CD4-positive, alpha-beta T cell treated with Interleukin-12 subunit alpha and Interleukin-12 subunit beta, for 1 hour (primary cell): ENCODE results near the gene GCNT2.
"Not testable (repeated sequence)": the region's sequence is repeated elsewhere in the genome, so short reads cannot be mapped to it uniquely, and the experiment has no call there.

Experiments
- DNase-seq: peaks from one replicate; pipeline ENCODE4 v3.0.0-alpha.2; 2020

Gene GCNT2

DNA sequence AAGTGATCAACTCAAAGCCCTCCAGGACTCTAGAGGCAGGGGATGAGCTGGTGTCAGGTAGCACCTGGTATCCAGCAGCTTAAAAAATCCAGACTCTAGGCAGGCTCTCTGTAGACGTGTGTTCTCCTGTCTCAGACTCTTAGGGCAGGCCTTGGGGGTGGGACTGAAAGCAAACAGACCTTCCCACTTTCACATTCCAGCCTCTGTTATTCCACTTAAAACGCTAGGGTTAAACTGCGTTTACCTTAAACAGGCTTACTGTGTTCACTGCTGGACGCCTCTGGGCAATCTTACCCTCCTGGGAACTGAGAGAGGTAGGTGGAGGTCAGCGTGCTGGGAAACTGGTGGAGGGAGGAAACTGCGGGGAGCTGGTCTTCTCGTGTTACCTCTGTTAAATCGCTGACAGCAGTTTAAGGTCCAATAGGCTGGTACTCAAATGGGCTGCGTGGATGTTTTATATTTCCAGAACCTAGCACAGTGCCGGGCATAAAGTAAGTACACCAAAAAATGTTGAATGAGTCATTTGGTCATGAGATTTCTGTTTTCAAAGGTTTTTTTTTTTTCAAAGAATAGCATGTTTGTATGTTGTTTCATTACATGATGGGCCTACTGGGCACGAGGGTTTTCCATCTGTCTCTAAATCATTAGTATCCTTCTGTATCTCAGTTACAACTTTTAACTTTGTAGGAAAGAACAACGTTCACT lies at the start of gene GCNT2:
Gene GCNT2 (plus strand): TSS at position 248 of the 705 bp plus-strand sequence. CDS start 7,561 bp downstream, outside the sequence.
- no peak for DNase-seq

DNA sequence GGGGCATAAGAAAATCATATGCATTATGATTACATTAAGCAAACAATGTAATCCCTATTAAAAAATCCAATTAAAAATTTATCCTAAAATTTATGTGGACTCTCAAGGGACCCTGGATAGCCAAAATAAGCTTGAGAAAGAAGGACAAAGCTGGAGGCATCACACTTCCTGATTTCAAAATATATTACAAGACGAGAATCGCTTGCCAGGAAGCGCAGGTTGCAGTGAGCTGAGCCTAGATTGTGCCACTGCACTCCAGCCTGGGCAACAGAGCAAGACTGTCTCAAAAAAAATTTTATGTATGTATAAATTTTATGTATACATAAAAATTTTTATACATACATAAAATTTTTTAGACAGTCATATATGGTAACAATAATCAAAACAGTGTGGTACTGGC lies 48.5 kb upstream of the GCNT2 start:
- DNase-seq, result no peak

DNA sequence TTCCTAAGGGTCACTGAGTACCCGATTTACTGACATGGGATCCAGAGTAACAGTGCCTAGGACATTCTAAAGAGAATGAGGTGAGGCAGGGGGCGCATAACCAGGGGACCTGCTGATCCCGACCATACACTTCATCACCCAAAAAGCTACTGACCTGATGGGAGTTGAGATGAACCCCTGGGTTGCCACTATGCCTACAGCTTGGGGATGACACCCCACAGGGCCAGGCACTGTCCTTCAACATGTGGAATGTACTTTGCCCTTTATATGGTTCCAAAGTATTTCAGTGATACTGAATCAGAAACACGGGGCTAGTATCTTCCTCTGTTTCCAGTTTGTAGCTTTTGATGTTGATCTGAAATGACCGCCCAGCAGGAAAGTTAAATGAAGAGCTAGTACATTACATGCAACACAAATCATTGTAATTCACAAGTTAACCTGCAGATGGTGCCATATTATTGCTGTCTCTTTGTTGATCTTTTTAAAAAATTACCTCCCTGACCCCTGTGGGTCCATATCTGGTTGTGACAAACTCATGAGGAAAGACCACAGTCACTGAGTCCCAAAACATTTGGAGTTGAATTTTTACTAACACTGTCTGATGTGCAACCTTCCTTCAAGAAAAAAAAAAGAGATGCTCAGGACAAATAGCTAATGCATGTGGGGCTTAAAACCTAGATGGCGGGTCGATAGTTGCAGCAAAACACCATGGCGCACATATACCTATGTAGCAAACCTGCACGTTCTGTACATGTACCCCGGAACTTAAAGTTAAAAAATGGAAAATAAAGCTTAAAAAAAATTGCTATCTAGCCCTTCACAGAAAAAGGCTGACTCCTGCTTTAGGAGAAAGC lies 42.7 kb upstream of the GCNT2 start:
- peak; percentile 45 for DNase-seq

DNA sequence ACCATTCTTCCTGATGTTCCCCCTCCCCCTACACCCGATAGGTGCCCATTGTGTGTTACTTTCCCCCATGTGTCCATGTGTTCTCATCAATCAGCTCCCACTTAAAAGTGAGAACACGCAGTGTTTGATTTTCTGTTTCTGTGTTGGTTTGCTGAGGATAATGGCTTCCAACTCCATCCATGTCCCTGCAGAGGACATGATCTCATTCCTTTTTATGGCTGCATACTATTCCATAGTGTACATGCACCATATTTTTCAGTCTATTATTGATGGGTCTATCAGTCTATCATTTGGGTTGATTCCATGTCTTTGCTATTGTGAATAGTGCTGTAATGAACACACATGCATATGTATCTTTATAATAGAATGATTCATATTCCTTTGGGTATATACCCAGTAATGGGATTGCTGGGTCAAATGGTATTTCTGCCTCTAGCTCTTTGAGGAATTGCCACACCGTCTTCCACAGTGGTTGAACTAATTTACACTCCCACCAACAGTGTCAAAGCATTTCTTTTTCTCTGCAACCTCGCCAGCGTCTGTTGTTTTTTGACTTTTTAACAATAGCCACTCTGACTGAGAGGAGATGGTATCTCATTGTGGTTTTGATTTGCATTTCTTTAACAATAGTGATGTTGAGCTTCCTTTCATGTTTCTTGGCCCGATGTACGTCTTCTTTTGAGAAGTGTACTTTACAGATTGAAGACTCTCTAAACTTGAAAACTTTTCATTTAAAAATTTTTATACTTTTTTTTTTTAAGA lies 41.0 kb upstream of the GCNT2 start:
- no peak for DNase-seq

DNA sequence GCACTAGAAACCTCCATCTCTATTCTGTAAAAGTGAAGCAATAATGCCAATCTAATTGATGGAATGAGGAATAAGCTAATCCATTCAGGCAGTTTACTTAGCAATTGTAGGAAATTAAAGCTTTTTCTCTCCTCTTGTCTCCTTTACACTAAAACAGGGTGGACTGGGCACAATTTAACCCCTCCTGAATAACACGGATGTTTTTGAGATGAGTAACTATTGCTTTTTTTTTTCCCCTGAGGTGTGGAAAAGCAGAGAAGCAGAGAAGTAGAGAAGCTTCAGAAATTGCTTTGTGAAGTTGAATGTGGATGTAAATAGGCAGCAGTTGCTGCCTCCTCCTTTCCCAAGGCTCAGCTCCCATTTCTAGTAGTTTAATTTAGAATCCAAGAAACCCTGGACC lies 40.0 kb upstream of the GCNT2 start:
- no peak for DNase-seq

DNA sequence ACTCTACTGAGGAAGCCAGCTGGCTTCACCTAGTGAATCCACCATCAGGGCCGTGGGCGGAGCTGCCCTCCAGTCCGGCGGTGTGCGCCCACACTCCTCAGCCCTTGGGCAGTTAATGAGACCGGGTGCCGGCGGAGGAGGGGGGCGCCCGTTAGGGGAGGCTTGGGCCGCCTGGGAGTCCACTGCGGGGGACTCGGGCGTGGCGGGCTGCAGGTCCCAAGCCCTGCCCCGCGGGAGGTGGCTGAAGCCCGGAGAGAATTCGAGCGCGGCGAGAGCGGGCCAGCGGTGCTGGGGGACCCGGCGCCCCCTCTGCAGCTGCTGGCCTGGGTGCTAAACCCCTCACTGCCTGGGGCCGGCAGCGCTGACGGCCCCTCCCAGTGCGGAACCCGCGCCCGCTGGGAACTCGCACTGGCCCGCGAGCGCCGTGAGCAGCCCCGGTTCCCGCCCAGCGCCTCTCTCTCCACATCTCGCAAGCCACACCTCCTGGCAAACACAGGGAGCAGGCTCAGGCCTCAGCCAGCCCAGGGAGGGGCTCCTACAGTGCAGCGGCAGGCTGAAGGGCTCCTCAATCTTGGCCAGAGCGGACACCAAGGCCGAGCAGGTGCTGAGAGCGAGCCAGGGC lies 38.4 kb upstream of the GCNT2 start:
- no peak for DNase-seq

DNA sequence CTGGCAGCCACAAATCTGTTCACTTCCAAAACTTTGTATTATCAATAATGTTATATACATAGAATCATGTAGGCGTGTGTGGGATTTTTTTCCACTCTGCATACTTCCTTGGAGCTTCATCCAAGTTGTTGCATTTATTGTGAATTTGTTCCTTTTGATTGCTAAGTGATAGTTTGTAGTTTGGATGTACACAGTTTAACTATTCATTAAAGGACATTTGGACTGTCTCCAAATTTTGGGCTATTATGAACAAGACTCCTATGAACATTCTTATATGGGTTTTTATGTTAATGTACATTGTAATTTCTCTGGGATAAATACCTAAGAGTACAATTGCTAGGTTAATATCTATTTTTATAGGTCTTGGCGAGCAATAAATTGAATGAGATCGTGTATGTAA lies 36.2 kb upstream of the GCNT2 start:
- no peak for DNase-seq

DNA sequence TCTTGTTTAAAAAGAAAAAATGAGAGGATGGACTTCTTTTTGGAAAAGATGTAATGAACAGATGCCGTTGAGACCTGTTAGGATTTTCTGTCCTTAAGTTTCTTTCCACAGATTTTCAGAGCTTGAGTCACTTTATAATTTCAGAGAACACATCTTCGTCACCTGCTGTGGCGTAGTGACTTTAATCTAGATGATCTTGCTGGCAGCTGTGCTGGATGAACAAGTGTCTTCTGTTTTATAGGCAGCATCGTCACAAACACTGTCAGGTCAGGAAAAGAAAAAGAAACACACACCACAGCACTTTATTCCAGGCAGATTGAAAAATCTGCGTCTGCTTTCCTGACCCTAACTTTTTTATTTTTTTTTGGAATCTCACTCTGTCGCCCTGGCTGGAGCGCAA lies 35.7 kb upstream of the GCNT2 start:
- DNase-seq, result no peak

DNA sequence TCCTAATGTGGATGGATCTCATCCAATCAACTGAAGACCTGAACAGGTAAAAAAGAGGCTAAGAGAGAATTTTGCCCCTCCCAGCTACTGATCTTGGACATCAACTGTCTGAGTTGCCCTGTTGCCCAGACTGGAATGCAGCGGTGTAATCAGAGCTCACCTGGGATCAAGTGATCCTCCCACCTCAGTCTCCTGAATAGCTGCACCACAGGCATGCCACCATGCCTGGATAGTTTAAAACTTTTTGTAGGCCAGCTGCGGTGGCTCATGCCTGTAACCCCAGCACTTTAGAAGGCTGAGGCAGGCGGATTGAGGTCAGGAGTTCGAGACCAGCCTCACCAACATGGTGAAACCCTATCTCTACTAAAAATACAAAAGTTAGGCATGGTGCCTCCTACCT lies 34.9 kb upstream of the GCNT2 start:
- DNase-seq, result no peak

DNA sequence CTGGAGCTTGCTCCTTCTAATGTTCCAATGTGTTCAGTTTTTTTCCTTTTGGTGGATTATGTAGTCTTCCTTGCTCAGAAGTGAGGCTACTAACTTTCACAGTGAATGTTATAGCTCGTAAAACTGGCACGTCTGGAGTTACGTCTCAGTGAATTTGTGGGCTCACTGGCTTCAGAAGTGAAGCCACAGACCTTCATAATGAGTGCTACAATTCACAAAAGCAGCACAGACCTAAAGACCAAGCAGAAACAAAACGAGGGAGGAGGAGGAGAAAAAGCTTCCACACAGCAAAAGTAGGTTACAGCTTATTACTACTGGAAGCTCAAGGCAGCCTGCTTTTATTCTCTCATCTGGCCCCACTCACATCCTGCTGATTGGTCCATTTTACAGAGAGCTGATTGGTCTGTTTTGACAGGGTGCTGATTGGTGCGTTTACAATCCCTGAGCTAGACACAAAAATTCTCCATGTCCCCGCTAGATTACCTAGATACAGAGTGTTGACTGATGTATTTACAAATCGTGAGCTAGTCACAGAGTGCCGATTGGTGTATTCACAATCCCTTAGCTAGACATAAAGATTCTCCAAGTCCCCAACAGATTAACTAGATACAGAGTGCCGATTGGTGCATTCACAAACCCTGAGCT lies 34.1 kb upstream of the GCNT2 start:
- DNase-seq, result not testable (repeated sequence)

DNA sequence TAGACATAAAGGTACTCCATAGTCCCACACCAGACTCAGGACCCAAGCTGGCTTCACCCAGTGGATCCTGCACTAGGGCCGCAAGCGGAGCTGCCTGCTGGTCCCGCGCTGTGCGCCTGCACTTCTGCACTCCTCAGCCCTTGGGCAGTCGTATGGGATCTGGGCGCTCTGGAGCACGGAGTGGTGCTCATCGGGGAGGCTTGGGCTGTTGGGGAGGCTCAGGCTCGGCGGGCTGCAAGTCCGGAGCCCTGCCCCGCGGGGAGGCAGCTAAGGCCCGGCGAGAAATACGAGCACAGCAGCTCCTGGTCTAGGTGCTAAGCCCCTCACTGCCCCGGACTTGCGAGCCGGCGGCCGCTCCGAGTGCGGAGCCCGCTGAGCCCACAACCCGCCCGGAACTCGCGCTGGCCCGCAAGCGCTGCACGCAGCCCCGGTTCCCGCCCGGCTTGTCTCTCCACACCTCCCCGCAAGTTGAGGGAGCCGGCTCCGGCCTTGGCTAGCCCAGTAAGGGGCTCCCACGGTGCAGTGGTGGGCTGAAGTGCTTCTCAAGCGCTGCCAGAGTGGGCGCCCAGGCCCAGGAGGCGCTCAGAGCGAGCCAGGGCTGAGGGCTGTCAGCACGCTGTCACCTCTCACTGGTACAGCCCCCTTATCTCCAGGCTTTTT lies 33.4 kb upstream of the GCNT2 start:
- DNase-seq, result no peak

DNA sequence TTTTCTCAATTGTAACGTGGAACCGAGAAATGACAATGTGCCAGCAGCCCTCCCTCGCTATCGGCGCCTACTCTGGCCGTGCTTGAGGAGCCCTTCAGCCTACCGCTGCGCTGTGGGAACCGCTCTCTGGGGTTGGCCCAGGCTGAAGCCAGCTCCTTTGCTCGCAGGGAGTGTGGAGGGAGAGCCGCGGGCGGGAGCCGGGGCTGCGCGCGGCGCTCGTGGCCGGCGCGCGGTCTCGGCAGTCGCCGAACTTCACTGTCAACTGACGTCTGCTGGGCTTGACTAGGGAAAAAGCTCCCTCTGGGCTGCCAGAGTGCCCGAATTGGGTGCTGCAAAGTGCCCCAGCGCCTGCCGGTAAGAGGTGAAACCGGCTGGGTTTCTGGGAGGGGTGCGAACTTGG lies 29.7 kb upstream of the GCNT2 start:
- no peak for DNase-seq

DNA sequence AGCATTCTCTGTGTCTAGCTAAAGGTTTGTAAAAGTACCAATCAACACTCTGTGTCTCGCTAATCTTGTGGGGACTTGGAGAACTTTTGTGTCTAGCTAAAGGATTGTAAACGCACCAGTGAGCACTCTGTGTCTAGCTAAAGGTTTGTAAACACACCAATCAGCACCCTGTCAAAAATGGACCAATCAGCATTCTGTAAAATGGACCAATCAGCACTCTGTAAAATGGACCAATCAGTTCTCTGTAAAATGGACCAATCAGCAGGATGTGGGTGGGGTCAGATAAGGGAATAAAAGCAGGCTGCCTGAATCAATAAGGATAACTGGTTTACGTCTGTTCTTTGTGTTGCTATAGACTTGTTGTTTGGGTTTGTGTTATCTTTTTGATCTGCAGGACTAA lies 29.2 kb upstream of the GCNT2 start:
- DNase-seq, result not testable (repeated sequence)

DNA sequence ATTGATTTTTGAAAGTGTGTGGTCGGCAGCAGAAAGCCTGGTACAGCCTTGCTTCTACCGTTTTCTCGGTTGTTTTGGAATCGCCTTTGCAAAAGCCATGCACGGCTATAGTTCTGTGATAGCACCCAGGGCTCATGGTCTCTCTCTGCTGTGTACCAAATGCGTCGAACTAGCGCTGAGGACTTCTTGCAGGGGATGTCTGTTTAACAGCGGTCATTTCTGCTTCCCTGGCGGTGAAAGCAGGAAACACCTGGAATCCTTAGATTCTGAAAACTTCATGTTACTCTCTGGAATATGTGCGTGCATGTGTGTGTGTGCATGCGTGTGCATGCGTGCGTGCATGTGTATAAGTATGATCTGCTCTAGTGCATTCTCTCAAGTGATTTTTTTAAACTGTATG lies 26.1 kb upstream of the GCNT2 start:
- no peak for DNase-seq

DNA sequence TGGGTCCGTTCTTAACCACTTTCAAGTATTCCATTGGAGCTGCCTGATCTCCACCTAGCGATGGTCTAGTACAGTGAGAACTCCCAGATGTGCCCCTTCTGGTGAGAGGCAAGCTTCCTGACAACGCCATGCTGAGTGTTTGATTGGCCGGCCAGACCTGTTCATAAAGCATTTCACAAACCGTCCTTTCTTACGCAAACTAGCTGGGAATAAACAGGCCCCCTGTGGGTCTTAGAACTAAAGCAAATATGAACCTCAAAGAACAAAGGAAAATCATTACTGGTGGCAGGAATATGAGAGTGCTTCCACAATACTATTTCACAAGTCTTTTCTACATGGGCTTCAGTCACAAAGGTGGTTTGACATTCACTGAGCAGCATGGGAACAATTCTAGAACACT lies 15.6 kb upstream of the GCNT2 start:
- DNase-seq, result no peak

DNA sequence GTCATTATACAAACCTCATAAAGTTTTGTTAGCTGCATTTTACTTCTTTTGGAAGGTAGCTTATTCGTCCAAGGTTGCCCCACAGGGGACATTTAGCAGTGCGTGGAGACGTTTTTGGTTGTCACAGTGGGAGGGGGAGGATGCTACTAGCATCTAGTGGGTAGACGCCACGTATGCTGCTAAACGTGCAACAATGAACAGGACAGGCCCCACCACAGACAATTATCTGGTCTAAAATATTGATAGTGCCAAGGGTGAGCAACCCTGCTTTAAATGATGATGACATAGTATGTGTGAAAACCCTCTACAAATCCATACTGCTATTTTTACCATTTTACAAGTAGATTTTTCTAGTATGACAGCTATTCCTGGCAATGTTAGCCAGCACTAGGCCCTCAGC lies 13.9 kb upstream of the GCNT2 start:
- no peak for DNase-seq

DNA sequence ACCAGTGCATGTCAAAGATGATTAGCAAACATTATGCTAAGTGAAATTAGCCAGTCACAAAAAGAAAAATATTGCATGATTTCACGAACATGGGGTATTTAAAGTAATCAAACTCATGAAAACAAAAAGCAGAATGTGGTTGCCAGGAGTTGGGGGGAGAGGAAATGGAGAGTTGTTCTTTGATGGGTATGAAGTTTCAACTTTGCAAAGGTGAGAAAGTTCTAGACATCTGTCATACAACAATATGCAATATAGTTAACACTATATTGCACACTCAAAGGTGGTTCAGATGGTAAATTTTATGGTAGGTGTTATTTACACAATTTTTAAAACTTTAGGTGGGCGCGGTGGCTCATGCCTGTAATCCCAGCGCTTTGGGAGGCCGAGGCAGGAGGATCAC lies 13.4 kb upstream of the GCNT2 start:
- DNase-seq, result no peak

DNA sequence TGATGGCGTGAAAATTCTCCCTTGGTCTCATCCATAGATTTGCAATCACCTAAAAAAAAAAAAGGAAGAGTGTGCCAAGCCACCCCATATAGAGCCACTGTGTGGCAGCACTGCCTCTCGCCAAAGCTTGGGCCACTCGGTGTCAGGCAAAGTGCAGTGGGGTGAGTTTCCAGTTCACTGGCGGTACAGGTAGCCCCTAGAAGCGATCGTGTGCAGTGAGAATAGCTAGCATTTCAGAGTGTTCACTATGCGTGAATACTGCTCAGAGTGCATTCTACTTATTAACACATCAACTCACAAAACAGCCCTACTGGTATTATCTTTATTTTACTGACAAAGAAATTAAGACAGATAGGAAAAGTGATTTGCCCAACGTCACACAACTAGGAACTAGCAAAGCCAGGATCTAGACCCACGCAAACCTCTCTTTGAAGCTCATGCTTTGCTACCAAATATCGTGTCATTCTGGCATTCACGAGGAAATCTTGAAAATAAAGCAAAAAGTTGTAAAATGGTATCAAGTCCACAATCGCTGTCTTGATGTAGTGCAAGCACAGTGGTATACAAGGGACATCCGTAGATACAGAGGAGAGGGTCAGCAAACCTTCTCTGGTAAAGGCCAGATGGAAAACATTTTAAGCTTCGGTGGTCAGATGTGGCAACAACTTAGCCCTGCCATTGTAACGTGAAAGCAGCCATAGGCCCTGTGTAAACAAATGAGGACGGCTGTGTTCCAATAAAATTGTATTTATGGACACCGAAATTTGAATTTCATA lies 10.4 kb upstream of the GCNT2 start:
- peak; percentile 36 for DNase-seq

DNA sequence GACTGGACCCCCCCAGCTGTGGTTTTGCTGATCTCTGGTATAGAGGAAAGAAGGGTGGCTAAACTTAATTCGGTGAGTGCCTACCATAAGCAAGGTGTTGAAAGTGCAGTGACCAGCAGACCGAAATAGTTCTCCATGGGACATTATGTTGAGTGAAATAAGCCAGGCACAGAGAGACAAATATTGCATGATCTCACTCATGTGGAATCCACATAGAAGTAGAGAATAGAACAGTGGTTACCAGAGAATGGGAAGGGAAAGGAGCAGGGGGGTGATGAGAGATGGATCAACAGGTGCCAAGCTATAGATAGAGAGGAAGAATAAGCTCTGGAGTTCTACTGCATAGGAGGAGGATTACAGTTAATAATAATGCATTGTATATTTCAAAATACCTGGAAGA lies 9.7 kb upstream of the GCNT2 start:
- no peak for DNase-seq

DNA sequence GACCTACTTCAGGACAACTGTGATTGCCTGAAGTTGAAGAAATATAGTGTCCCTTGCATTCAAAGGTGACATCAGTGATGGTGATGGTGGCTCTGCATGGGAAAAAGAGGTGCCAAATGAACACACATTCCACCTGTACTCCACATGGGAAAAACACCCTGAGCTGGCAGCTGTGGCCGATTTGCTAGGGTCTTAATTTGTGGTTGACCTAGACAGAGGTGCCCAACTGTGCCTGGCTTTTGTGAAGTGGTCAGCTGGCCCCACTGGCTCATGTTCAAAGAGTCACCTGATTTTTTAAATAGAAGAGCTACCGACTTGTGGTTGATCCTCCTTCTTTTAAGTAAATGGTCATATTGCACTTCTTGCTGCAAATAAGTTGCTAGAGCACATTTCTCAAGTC lies 7.6 kb upstream of the GCNT2 start:
- no peak for DNase-seq

DNA sequence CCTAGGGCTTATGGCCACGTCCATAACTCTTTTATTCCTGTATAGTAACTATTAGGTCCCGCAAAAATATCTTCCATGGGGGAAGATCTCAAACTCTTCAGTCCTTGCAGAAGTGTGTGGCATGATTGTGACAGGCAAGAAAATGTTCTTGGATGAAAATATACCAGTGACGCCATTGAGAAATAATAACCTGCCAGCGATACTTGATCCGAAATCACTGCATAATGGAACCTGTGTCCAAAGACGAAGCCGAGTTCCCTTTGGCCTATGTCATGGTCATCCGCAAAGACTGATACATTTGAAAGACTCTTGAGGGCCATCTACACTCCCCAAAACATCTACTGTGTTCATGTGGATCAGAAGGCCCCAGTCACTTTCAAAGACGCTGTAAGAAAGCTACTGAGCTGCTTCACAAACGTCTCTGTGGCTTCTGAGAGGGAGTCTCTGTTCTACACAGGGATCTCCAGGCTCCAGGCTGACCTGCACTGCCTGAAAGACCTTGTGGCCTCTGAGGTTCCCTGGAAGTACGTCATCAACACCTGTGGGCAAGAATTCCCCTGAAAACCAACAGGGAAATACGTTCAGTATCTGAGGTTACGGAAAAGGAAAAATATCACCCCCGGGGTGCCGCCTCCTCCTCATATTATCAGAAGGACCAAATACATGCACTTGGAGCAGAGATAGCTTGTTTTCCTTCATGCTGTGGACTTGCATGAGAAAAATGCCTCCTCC lies 6.9 kb upstream of the GCNT2 start:
- DNase-seq, result no peak
